HG03460 (cell line): ENCODE data around the gene RIMS3.
"Not testable (repeated sequence)": the region's sequence is repeated elsewhere in the genome, so short reads cannot be mapped to it uniquely, and the experiment has no call there.

ENCODE experiments used
- ATAC-seq: cut with Tn5 transposase; IDR thresholded peaks from one replicate; pipeline ENCODE4 v1.9.1; 2021; ENCODE audit not compliant: unreplicated experiment

Gene RIMS3

GRCh38 chr1:40665335-40666171 lies at the start of gene RIMS3:
RIMS3 (minus strand) TSS chr1:40665682; CDS start chr1:40641925, 23,757 bp downstream.
- peak; percentile 72 for ATAC-seq

- no peak for ATAC-seq
These were observed 47.5 kb upstream of the RIMS3 start for GRCh38 chr1:40712997-40713396.

- no peak for ATAC-seq
These were observed 47.0 kb upstream of the RIMS3 start for GRCh38 chr1:40712405-40712944.

- ATAC-seq: no peak
These were observed 46.3 kb upstream of the RIMS3 start for GRCh38 chr1:40711465-40712404.

- no peak for ATAC-seq
These were observed 45.3 kb upstream of the RIMS3 start for GRCh38 chr1:40710581-40711315.

GRCh38 chr1:40709802-40710278 lies 44.4 kb upstream of the RIMS3 start:
- ATAC-seq: no peak

- peak; percentile 91 for ATAC-seq
These were observed 43.8 kb upstream of the RIMS3 start for GRCh38 chr1:40709100-40709801.

- ATAC-seq: peak; percentile 66
These were observed 43.2 kb upstream of the RIMS3 start for GRCh38 chr1:40708750-40709099.

- no peak for ATAC-seq
These were observed 41.1 kb upstream of the RIMS3 start for GRCh38 chr1:40706626-40707025.

GRCh38 chr1:40704817-40705733 lies 39.6 kb upstream of the RIMS3 start:
- no peak for ATAC-seq

- ATAC-seq: no peak
These were observed 37.8 kb upstream of the RIMS3 start for GRCh38 chr1:40703316-40703715.

- not testable (repeated sequence) for ATAC-seq
These were observed 37.3 kb upstream of the RIMS3 start for GRCh38 chr1:40702810-40703209.

- no peak for ATAC-seq
These were observed 36.2 kb upstream of the RIMS3 start for GRCh38 chr1:40701684-40702083.

- ATAC-seq: peak; percentile 74
These were observed 34.3 kb upstream of the RIMS3 start for GRCh38 chr1:40699787-40700186.

GRCh38 chr1:40697436-40697835 lies 32.0 kb upstream of the RIMS3 start:
- no peak for ATAC-seq

GRCh38 chr1:40696294-40696693 lies 30.8 kb upstream of the RIMS3 start:
- no peak for ATAC-seq

- ATAC-seq: no peak
These were observed 28.9 kb upstream of the RIMS3 start for GRCh38 chr1:40694353-40694874.

- no peak for ATAC-seq
These were observed 27.9 kb upstream of the RIMS3 start for GRCh38 chr1:40693425-40693824.

GRCh38 chr1:40692429-40692895 lies 27.0 kb upstream of the RIMS3 start:
- peak; percentile 7 for ATAC-seq
